Neuron (in vitro differentiated cells): ENCODE data around the gene HDAC5.
A peak's percentile ranks its signal among the peaks of the same experiment; 100 is the strongest.

Experiments used
- H2AFZ ChIP-seq: one replicate; pipeline ENCODE4 v1.6.1; 2013; ENCODE audit warnings: low read depth, mild to moderate bottlenecking, inconsistent platforms, low read length, moderate library complexity
- H3K27me3 ChIP-seq: one replicate; pipeline ENCODE4 v1.6.1; 2013; ENCODE audit warnings: low read length; ENCODE audit not compliant: insufficient read depth
- H3K36me3 ChIP-seq: one replicate; pipeline ENCODE4 v1.6.1; 2013; ENCODE audit warnings: low read length; ENCODE audit not compliant: insufficient read depth
- H3K4me1 ChIP-seq: one replicate; pipeline ENCODE4 v1.6.1; 2013; ENCODE audit warnings: low read length; ENCODE audit not compliant: insufficient read depth
- H3K4me3 ChIP-seq: 2 replicates; pipeline ENCODE4 v1.5.1; 2013; ENCODE audit warnings: mild to moderate bottlenecking, low read length, moderate library complexity
- H3K9me3 ChIP-seq: one replicate; pipeline ENCODE4 v1.6.1; 2013; ENCODE audit warnings: low read length

HDAC5 gene

DNA sequence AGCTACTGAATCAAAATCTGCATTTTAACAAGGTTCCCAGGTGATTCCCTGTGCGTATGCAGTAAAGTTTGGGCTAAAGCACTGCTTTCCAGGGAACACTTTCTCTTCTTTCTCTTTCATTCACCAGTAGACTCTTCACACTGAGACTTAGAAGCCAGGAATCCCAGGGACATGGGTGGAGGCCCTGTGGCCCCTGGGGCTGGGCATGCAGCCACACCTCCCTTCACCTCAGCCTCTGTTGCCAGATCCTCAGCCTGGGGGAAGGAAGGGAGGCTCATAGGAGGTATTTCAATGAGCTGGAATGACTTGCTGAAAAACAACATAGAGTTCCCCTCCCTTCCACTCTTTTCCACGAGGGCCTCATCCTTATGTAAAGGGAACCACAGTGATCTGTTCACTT is 51.7 kb downstream of the HDAC5 start:
- no peak overlapping the region for H2AFZ ChIP-seq

DNA sequence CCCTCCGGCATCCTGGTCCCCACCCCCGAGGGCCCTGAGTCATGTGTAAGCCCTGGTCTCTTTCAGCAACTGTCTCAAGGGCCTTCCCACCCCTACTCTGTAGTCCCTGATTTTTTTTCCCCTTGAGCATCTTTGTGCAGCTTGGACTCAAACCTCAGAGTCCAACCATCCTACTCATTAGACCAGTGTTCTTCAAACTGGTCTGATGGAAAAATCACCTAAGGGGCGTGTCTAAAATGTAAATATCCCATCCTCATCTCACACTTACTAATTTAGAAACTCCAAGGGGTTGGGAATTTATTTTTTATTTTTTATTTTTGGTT is 52.3 kb downstream of the HDAC5 start:
- H3K9me3 ChIP-seq: no peaks in the 10 kb centered on the region
- H3K4me1 ChIP-seq: peaks cover 10% of the 10 kb centered on the region
- no peaks in the 10 kb centered on the region for H3K27me3 ChIP-seq
- H2AFZ ChIP-seq: no peak overlapping the region
- peak overlapping the region; percentile 67 for H3K4me3 ChIP-seq
- peaks cover 27% of the 10 kb centered on the region for H3K36me3 ChIP-seq

More for the DNA sequence above, 51.7 kb downstream of the HDAC5 start:
- Histone ChIP-seq H3K4me1 (peaks cover 10% of the 10 kb centered on the region), H3K27me3 (no peaks in the 10 kb centered on the region), H3K9me3 (no peaks in the 10 kb centered on the region), H3K36me3 (peaks cover 33% of the 10 kb centered on the region), H3K4me3 (peak overlapping the region; percentile 67)

DNA sequence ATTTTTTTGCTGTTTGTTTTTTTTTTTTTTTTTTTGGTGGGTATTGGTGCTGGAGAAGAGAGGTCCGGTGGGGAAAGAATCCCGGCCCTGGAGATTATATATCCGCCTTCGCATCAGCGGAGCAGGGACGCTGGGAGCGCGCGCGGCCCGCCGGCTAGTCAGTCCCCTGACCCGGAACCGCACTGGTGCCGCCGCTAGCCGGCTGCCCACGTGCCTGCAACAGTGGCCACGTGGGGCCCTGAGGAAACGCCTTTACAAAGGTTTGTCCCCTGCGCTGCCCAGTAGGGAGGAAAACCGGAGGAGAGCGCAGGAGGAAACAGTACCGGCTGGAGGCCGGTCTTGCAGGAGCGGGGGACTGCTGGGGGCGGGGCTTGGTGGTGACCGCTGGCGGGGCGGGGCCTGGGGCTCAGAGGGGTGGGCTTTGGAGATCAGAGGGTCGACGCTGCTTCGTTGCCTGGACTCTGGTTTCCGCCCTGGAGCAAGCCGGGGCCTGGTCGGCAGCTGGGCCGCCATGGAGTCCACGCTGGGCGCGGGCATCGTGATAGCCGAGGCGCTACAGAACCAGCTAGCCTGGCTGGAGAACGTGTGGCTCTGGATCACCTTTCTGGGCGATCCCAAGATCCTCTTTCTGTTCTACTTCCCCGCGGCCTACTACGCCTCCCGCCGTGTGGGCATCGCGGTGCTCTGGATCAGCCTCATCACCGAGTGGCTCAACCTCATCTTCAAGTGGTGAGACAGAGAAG is 52.8 kb downstream of the HDAC5 start, which contains the start of gene G6PC3:
G6PC3 (plus strand) TSS at position 281 of the 743 bp plus-strand sequence; CDS start at position 512, 231 bp downstream.
- H2AFZ ChIP-seq: no peak within 1 kb of the TSS

DNA sequence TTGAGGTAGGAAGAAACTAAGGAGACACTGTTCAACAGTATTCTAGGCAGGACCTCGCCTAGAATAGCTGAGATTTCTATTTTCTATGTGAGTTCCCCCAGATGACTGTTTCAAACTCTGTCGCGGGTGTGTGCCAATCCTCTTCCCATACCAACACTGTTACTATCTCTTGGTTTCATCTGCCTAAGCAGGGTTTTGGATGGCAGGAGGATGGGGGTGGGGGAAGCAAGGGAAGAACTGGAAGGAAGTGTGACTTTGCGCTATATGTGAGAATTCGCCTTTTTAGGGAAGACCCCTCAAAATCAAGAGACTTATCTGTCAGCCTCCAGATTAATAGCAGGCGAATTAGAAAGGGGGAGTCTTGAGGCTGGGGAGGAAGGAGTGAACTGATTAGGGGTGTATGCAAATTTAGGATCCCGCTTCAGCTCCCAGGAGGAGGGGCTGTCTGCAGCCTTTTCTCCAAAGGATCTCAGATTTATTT is 53.4 kb downstream of the HDAC5 start:
- Histone ChIP-seq H2AFZ (no peak overlapping the region), H3K4me3 (peak overlapping the region; percentile 67), H3K27me3 (no peaks in the 10 kb centered on the region), H3K36me3 (peaks cover 15% of the 10 kb centered on the region), H3K9me3 (no peaks in the 10 kb centered on the region), H3K4me1 (peaks cover 14% of the 10 kb centered on the region)

More for the DNA sequence above, 52.8 kb downstream of the HDAC5 start, which contains the start of gene G6PC3:
- Histone ChIP-seq H3K36me3 (peaks cover 22% of the 10 kb centered on the region), H3K4me1 (peaks cover 10% of the 10 kb centered on the region), H3K9me3 (no peaks in the 10 kb centered on the region), H3K27me3 (no peaks in the 10 kb centered on the region), H3K4me3 (peak within 1 kb of the TSS; percentile 67)

DNA sequence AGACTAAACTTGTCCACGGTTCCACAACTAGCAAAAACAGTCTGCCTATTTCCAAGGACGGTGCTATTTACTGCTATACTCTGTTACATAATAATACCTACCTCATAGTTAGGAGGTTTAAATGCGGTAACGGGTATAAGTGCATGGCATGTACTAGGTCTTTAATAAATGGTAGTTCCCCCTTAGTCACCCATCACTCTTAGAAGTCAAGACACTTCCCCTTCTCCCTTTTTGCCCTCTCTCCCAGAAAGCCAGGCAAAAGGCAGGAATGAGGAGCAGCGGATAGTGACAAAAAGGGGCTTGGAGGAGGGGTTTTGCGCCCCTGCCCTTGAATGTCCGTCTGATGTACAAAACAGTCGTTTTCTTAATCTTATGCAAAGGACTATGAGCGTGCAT is 55.9 kb downstream of the HDAC5 start:
- Histone ChIP-seq H2AFZ (no peak overlapping the region), H3K36me3 (peaks cover 16% of the 10 kb centered on the region), H3K4me3 (no peak overlapping the region), H3K9me3 (no peaks in the 10 kb centered on the region), H3K4me1 (peaks cover 14% of the 10 kb centered on the region), H3K27me3 (no peaks in the 10 kb centered on the region)

DNA sequence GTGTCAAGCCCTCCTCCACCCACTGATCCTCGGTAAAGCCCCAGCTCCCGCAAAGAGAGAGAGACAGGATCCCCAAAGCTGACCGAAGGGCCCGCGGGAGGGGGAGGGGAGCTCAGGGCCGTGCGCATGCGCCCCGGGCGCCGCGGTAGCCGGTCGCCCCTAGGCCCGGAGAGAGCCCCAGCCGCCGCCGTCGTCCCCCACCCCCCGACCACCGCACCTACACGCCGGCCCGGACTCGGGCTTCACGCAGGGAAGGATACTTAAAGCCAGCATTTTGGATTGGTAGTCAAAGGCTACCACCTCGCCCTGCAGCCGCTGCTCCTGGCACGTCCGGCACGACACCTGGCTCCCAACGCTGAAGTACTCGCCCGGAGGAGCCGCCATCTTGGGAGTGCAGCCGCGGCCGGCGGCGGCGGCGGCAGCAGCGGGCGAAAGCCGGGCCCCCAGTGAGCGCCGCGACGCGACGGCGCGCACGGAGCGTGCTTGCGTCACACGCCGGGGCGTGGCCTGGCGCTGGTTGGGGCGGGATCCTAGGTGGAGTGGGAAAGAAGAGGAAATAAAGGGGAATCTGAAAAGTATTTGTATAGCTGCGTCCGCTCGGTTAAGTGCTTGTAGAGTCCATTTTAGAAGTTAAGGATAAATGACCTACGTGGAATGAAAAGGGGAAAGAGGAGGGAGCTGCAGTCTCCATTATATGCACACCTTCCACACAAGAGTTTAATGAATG is 57.1 kb downstream of the HDAC5 start, which contains the start of gene LSM12:
LSM12 (minus strand) TSS at position 468 of the 727 bp plus-strand sequence; CDS start at position 384, 84 bp downstream.
- Histone ChIP-seq H3K4me3 (peak within 1 kb of the TSS; percentile 81), H3K36me3 (peaks cover 23% of the 10 kb centered on the region), H3K27me3 (no peaks in the 10 kb centered on the region), H3K9me3 (no peaks in the 10 kb centered on the region), H2AFZ (peak within 1 kb of the TSS; percentile 38), H3K4me1 (peaks cover 8% of the 10 kb centered on the region)

DNA sequence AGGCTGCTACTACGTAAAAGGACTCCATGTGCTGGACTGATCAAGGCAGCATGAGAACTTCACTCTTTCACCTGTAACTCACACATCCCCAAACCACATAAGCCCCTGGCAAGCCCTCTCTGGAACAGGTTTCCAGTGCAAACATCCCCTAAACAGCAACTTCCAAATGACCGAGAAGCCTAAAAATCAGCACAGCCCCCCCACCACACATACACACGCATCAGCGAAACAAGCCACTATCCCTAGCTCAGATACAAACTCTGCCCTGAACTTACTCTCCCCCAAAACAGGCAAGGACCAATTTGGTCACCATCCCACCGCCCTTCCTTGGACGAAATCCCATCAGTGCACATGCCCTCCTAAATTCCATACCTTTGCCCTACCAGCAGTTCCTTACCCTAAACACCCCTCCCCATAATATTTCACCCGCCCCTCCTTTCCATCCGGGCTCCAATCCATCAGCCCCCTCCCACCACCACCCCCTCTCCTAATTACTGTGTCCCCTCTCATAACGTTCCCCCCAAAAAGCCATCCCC is 57.7 kb downstream of the HDAC5 start:
- Histone ChIP-seq H3K4me1 (peaks cover 8% of the 10 kb centered on the region), H2AFZ (peak overlapping the region; percentile 38), H3K4me3 (peak overlapping the region; percentile 81), H3K9me3 (no peaks in the 10 kb centered on the region), H3K36me3 (peaks cover 27% of the 10 kb centered on the region), H3K27me3 (no peaks in the 10 kb centered on the region)

DNA sequence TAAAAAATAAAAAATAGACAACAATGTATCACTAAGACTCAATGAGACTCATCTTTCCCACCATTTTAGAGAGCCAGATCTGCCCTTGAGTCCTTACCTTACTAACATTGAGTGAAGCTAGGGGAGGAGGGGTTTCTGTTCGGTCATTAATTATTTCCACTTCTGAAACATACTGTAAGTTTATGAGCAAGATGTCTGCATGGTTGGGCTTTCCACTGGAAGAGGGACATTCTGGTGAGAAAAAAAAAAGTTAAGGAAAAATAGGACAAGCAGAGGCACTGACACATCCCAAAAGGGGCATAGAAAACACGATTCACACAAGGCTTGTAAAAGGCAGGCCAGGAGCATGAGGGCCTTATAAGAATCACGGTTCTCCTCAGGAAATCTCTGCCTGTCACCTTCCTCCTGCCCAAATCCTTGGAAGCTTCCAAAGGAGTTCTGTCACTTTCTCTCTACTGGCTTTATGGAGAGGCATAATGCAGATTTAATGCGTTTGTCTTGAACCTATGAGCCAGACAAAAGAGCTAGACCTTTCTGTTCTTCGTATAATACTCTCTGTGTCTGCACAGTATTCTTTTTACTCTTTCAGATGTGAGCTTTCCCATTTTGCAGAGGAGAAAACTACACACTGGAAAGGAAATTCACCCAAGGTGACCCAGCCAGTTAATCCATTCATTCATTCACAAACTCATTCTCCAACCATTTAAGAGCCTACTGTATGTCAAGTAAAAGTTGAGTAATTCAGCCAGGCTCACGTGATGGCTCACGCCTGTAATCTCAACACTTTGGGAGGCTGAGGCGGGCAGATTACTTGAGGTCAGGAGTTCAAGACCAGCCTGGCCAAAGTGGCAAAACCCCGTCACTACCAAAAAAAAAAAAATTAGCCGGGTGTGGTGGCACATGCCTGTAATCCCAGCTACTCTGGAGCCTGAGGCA is 59.5 kb downstream of the HDAC5 start:
- H2AFZ ChIP-seq: no peak overlapping the region
- peaks cover 4% of the 10 kb centered on the region for H3K4me1 ChIP-seq
- no peak overlapping the region for H3K4me3 ChIP-seq
- peaks cover 41% of the 10 kb centered on the region for H3K36me3 ChIP-seq
- H3K9me3 ChIP-seq: no peaks in the 10 kb centered on the region
- no peaks in the 10 kb centered on the region for H3K27me3 ChIP-seq

DNA sequence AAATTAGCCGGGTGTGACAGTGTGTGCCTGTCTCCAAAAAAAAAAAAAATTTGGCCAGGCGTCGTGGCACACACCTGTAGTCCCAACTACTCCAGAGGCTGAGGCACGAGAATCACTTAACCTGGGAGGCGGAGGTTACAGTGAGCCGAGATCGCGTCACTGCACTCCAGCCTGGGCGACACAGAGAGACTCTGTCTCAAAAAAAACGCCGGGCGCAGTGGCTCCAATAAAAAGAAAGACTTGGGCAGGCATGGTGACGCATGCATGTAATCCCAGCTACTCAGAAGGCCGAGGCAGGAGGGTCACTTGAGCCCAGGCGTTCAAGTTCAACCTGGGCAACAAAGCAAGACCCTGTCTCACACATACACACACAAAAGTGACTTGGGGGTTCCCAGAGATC is 60.6 kb downstream of the HDAC5 start:
- H3K36me3 ChIP-seq: peaks cover 48% of the 10 kb centered on the region
- H3K4me3 ChIP-seq: no peak overlapping the region
- peaks cover 4% of the 10 kb centered on the region for H3K4me1 ChIP-seq
- no peak overlapping the region for H2AFZ ChIP-seq
- no peaks in the 10 kb centered on the region for H3K27me3 ChIP-seq
- H3K9me3 ChIP-seq: peaks cover 2% of the 10 kb centered on the region

DNA sequence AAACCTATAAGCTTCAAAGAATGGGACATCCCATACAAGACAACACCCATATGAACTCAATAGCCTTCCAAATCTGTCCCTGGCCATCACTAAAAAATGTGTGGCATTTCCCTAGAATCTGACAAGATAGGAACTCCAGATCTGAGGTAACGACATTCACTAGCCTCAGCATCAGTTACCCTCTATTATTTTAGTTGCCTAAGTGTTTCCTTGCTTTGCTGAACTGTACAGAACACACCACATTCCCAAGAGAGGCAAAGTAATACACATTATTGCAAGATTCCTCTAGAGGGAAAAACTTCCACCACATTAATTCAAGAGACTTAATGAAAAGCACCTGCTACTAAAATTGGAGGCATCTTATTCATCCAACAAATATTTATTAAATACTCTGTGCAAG is 62.0 kb downstream of the HDAC5 start:
- H2AFZ ChIP-seq: no peak overlapping the region
- H3K4me1 ChIP-seq: peaks cover 4% of the 10 kb centered on the region
- no peaks in the 10 kb centered on the region for H3K27me3 ChIP-seq
- peaks cover 55% of the 10 kb centered on the region for H3K36me3 ChIP-seq
- no peak overlapping the region for H3K4me3 ChIP-seq
- peaks cover 2% of the 10 kb centered on the region for H3K9me3 ChIP-seq

DNA sequence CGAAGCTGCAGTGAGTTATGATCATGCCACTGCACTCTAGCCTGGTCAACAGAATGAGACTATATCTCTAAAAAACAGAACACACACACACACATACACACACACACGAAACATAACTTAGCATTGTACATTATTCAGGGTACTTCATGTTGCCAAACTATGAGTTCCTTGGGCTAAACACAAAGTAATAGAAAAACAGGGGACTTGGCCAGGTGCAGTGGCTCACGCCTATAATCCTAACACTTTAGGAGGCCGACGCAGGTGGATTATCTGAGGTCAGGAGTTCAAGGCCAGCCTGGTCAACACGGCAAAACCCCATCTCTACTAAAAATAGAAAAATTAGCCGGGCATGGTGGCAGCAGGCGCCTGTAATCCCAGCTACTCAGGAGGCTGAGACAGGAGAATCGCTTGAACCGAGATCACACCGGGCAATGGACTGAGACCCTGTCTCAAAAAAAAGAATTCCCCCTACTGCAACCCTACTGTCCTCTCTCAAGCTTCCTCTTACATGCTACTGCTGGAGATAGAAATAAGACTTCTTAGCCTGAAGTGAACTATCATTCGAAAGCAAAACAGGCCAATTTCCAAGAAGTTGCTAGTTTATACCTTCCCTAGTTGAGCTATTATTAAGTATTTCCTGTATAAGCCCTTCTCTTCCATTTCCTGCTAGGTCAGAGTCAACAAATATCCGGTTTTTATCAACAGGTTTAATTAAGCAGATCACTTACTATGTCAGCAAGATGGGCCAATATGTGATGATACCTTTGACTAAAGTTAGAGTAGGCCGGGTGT is 64.1 kb downstream of the HDAC5 start:
- Histone ChIP-seq H3K4me1 (no peaks in the 10 kb centered on the region), H3K27me3 (no peaks in the 10 kb centered on the region), H2AFZ (no peak overlapping the region), H3K4me3 (no peak overlapping the region), H3K9me3 (peaks cover 2% of the 10 kb centered on the region), H3K36me3 (peaks cover 64% of the 10 kb centered on the region)
